HG03135 (cell line): Measurements from ENCODE around the gene SLC11A1.

ENCODE experiments used
- ATAC-seq: cut with Tn5 transposase; IDR thresholded peaks from one replicate; pipeline ENCODE4 v1.9.1; 2021; ENCODE audit warnings: mild to moderate bottlenecking, moderate library complexity; ENCODE audit not compliant: unreplicated experiment

The SLC11A1 gene

DNA sequence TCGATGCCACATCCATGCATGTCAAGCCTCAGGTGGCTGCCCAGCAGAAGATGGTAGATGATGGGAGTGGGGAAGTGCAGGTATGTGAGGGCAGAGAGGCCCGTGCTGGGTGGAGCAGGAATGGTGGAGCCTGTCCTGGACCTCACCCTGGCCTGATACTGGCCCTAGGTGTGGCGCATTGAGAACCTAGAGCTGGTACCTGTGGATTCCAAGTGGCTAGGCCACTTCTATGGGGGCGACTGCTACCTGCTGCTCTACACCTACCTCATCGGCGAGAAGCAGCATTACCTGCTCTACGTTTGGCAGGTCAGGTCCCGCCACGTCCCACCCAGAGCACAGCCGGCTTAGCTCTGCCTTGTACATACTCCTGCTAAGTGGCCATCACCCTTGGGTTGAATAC lies 49.8 kb downstream of the SLC11A1 start:
- ATAC-seq: no peak

DNA sequence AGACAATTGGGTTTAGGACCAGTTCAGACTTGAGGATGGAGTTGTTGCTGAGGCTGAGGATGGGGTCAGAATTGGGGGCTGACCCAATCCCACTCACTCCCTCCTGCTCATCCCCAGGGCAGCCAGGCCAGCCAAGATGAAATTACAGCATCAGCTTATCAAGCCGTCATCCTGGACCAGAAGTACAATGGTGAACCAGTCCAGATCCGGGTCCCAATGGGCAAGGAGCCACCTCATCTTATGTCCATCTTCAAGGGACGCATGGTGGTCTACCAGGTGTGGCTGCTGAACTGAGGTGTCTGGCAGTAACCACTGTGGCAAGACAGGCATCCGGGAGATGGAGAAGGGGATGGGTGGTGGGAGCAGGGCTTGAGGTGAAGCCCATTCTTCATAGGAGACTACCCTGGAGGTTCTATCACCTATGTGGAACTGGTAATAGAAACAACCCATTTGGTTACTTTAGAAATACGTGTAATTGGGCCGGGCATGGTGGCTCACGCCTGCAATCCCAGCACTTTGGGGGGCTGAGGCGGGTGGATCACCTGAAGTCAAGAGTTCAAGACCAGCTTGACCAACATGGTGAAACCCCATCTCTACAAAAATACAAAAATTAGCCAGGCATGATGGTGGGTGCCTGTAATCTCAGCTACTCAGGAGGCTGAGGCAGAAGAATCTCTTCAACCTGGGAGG lies 50.7 kb downstream of the SLC11A1 start:
- ATAC-seq: no peak

DNA sequence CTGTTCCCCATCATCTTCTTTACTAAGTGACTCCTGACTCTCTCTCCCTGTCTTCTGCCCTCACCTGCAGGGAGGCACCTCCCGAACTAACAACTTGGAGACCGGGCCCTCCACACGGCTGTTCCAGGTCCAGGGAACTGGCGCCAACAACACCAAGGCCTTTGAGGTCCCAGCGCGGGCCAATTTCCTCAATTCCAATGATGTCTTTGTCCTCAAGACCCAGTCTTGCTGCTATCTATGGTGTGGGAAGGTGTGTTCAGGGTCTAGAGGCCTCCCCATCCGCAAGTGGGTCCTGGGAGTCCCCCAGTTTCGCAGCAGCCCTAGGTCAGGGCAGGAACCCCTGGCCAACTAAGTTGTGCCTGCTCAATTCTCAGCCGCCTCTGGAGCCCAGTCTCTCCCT lies 52.4 kb downstream of the SLC11A1 start:
- ATAC-seq: no peak

DNA sequence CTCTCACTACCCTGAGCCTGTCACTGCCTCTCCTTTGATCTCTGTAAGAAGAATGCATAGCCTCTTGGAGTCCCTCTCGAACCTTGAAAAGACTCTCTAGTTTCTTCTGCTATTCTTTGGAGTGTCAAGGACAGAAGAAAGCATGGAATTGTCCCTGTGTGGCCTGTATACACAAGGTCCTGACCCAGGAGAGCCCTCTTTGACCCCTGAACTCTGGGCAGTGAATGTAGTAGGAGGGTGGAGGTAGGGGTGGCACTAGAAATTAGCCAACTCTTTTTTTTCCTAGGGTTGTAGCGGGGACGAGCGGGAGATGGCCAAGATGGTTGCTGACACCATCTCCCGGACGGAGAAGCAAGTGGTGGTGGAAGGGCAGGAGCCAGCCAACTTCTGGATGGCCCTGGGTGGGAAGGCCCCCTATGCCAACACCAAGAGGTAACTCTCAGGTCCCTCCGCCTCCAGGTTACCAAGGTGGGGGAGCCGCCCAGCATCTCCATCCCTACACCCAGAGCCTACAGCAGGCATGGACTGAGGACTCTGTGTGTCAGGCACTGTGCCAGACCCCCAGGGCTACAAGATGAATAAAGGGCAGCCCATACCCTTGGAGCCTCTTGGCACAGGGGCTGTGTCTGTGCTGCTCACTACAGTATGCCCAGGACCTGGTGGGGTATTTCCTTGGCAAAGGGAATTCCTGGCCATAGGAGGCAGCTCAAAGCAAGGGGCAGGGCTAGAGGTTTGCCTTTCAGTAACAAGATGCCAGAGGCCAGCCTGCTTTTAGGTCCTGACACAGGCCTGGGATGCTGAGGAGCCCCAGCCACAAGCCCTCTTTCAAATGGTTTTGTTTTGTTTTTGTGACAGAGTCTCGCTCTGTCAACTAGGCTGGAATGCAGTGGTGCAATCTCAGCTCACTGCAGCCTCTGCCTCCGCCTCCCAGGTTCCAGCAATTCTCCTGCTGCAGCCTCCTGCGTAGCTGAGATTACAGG lies 53.2 kb downstream of the SLC11A1 start:
- ATAC-seq: no peak

DNA sequence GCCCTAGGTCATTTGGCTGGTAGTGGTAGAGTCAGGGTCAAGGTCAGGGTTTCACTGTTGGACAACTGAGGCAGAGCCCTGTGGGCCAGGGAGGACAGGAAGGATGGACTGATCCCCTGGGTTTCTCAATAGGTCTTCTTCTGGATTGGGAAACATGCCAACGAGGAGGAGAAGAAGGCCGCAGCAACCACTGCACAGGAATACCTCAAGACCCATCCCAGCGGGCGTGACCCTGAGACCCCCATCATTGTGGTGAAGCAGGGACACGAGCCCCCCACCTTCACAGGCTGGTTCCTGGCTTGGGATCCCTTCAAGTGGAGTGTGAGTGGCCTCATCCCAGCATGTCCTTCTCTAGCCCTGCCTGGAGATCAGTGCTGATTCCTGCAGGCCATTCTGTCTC lies 54.9 kb downstream of the SLC11A1 start:
- ATAC-seq: no peak

DNA sequence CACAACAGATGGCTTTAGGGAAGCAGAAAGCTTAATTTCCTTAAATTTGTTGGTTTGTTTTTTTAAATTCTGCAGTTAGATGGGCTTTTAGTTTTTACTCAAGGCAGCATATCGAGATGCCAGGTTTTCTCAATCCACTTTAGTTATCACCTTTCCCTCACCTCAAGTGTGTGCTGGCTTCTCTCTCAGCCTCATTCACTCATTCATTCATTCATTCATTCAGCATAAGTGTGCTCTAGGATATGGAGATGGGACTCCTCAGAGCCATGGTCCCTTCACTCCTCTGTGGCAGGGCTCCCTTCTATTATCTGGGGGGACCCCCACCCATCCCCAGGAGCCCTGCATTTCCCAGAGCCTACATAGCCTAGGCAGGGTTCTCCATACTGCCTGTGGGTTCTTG lies 55.9 kb downstream of the SLC11A1 start:
- no peak for ATAC-seq

DNA sequence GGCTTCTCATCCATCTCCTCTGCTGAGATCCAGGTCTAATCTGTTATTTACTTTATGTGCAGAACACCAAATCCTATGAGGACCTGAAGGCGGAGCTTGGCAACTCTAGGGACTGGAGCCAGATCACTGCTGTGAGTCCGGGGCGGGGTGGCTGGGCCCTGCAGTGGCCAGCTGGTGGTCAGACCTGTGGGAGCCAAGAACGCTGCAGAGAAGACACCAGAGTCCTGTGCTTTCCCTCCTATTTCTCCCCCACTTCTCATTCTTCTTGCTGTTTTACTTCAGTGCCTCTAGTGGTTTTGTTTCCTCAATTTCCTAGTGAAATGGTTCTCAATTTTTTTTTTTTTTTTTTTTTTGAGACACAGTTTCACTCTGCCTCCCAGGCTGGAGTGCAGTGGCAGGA lies 56.5 kb downstream of the SLC11A1 start:
- no peak for ATAC-seq

DNA sequence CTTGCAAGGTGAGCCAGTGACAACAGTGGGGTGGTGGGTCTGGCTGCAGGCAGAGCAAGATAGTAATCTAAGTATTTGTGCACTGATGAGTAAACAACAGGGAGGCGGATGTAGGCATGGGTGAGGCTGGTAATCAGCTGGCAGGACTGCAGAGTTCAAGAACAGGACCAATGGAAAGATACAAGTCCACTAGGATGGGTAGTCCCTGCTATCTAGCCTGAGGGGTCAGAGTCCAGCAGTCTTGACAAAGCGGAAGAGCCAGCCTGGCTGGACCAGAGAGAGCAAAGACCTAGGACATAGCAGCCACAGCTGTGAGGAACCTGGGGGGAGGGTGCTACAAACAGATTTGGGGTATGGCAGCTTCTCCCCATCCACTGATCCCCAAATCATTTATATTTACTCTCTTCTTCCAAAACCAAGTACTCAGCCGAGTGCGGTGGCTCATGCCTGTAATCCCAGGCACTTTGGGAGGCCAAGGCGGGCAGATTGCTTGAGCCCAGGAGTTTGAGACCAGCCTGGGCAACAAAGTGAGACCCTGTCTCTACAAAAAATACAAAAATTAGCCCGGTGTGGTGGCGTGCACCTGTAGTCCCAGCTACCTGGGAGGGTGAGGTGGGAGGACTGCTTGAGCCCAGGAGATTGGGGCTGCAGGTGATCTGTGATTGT lies 62.8 kb downstream of the SLC11A1 start:
- ATAC-seq: no peak

DNA sequence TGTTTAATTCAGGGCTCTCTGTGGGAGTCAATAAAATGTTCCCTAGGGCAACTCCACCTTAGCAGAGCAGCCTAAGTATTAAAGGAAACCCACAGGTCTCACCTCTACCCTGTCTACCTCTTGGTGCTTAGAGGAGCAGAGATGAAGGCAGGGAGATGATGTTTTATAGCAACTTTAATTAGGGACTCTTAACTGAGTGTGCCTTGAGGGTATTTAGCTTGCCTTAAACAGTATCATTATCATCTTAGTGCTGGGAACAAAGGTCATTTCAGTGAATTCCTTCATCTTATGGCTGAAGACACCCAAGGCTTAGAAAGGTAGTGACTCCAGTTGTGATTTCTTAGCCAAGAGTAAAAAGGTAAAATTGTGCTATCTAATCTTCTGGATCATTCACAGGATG lies 63.5 kb downstream of the SLC11A1 start:
- ATAC-seq: no peak
